Prostate gland (tissue), 2 donors: ENCODE results near the gene TGFB1.

Source experiments
- POLR2A ChIP-seq: fragments of 450-650 bp; IDR thresholded peaks from one replicate; pipeline ENCODE4 v1.6.1; 2016; ENCODE audit warnings: antibody characterized with exemption, mild to moderate bottlenecking
- POLR2AphosphoS5 ChIP-seq: sonication (generic); formaldehyde crosslinking; IDR thresholded peaks from one replicate; pipeline ENCODE4 v1.6.1; 2017; ENCODE audit warnings: antibody characterized with exemption
- TF ChIP-seq, protein P1 (sequence below), 4 experiments: fragments of 200-600 bp in 2 of 4; fragments of 450-650 bp in 2 of 4; sonication (generic) in 2 of 4; IDR thresholded peaks; 1 replicate in 3 of 4; 2 replicates in 1 of 4; pipeline ENCODE4 v1.5.1; 2016 to 2019; ENCODE audit warnings: antibody characterized with exemption in 4 of 4, mild to moderate bottlenecking in 2 of 4, moderate library complexity in 2 of 4

- TF ChIP-seq, protein P1, sequence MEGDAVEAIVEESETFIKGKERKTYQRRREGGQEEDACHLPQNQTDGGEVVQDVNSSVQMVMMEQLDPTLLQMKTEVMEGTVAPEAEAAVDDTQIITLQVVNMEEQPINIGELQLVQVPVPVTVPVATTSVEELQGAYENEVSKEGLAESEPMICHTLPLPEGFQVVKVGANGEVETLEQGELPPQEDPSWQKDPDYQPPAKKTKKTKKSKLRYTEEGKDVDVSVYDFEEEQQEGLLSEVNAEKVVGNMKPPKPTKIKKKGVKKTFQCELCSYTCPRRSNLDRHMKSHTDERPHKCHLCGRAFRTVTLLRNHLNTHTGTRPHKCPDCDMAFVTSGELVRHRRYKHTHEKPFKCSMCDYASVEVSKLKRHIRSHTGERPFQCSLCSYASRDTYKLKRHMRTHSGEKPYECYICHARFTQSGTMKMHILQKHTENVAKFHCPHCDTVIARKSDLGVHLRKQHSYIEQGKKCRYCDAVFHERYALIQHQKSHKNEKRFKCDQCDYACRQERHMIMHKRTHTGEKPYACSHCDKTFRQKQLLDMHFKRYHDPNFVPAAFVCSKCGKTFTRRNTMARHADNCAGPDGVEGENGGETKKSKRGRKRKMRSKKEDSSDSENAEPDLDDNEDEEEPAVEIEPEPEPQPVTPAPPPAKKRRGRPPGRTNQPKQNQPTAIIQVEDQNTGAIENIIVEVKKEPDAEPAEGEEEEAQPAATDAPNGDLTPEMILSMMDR (IDR thresholded peaks at IDR 0.05): no peak
- no peak for TF ChIP-seq POLR2A
- TF ChIP-seq POLR2AphosphoS5: no peak
These were observed 21.3 kb downstream of the TGFB1 start for GRCh38 chr19:41332468-41332867.
